HepG2 (cell line): ENCODE measurements around the gene NAT14. TPM values are rescaled to one million over a fixed set of nuclear protein-coding genes. Genes with fewer than 3 reads are reported as not detected.

ENCODE experiments used
- ADNP ChIP-seq: sonication (generic); formaldehyde crosslinking; IDR thresholded peaks from 2 replicates; pipeline ENCODE4 v1.4.0; 2020; ENCODE audit warnings: missing genetic modification reagents
- AGO1 ChIP-seq: fragments of 200-400 bp; formaldehyde crosslinking; IDR thresholded peaks from 2 replicates; pipeline ENCODE4 v1.6.1; 2017; ENCODE audit warnings: mild to moderate bottlenecking, low read depth, low read length, moderate library complexity; ENCODE audit not compliant: poor library complexity, severe bottlenecking
- CEBPG ChIP-seq: IDR thresholded peaks from 2 replicates; pipeline ENCODE4 v1.6.1; 2016
- FOXC1 ChIP-seq: sonication (generic); formaldehyde crosslinking; IDR thresholded peaks from 2 replicates; pipeline ENCODE4 v1.8.0; 2022; ENCODE audit warnings: mild to moderate bottlenecking, missing genetic modification reagents, borderline replicate concordance
- HMG20A ChIP-seq: IDR thresholded peaks from 2 replicates; pipeline ENCODE4 v1.6.1; 2016; ENCODE audit warnings: borderline replicate concordance
- KAT2B ChIP-seq: fragments of 150-350 bp; IDR thresholded peaks from 2 replicates; pipeline ENCODE4 v1.6.1; 2014; ENCODE audit warnings: low read depth, low read length, borderline replicate concordance
- NCOA1 ChIP-seq: sonication (generic); formaldehyde crosslinking; IDR thresholded peaks from 2 replicates; pipeline ENCODE4 v1.9.0; 2021; ENCODE audit warnings: missing genetic modification reagents
- THYN1 ChIP-seq: sonication (generic); formaldehyde crosslinking; IDR thresholded peaks from 2 replicates; pipeline ENCODE4 v1.8.1; 2023; ENCODE audit warnings: low read depth, mild to moderate bottlenecking, moderate library complexity, missing genetic modification reagents, borderline replicate concordance
- ZBTB20 ChIP-seq: sonication (generic); formaldehyde crosslinking; IDR thresholded peaks from 2 replicates; pipeline ENCODE4 v1.8.1; 2023; ENCODE audit warnings: missing genetic modification reagents, low read depth, mild to moderate bottlenecking, borderline replicate concordance
- ZNF12 ChIP-seq: sonication (generic); formaldehyde crosslinking; IDR thresholded peaks from 2 replicates; pipeline ENCODE4 v1.5.0; 2020; ENCODE audit warnings: missing genetic modification reagents
- ZNF253 ChIP-seq: sonication (generic); formaldehyde crosslinking; IDR thresholded peaks from 2 replicates; pipeline ENCODE4 v1.8.0; 2022; ENCODE audit warnings: mild to moderate bottlenecking, missing genetic modification reagents, borderline replicate concordance
- ZNF331 ChIP-seq: sonication (generic); formaldehyde crosslinking; IDR thresholded peaks from 2 replicates; pipeline ENCODE4 v1.4.0; 2020; ENCODE audit warnings: missing genetic modification reagents
- ZNF367 ChIP-seq: sonication (generic); formaldehyde crosslinking; IDR thresholded peaks from 2 replicates; pipeline ENCODE4 v1.4.0; 2020; ENCODE audit warnings: missing genetic modification reagents, borderline replicate concordance
- ZNF383 ChIP-seq: sonication (generic); formaldehyde crosslinking; IDR thresholded peaks from 2 replicates; pipeline ENCODE4 v1.4.0; 2020; ENCODE audit warnings: missing genetic modification reagents, mild to moderate bottlenecking, borderline replicate concordance
- ZNF496 ChIP-seq: sonication (generic); formaldehyde crosslinking; IDR thresholded peaks from 2 replicates; pipeline ENCODE4 v1.8.1; 2023; ENCODE audit warnings: mild to moderate bottlenecking, moderate library complexity, missing genetic modification reagents; ENCODE audit not compliant: insufficient replicate concordance
- ZNF543 ChIP-seq: sonication (generic); formaldehyde crosslinking; IDR thresholded peaks from 2 replicates; pipeline ENCODE4 v1.4.0; 2020; ENCODE audit warnings: mild to moderate bottlenecking, missing genetic modification reagents
- ZNF564 ChIP-seq: sonication (generic); formaldehyde crosslinking; IDR thresholded peaks from 2 replicates; pipeline ENCODE4 v1.8.1; 2023; ENCODE audit warnings: mild to moderate bottlenecking, missing genetic modification reagents
- ZNF570 ChIP-seq: sonication (generic); formaldehyde crosslinking; IDR thresholded peaks from 2 replicates; pipeline ENCODE4 v1.4.0; 2020; ENCODE audit warnings: mild to moderate bottlenecking, missing genetic modification reagents, borderline replicate concordance
- ZNF577 ChIP-seq: sonication (generic); formaldehyde crosslinking; IDR thresholded peaks from 2 replicates; pipeline ENCODE4 v1.4.0; 2020; ENCODE audit warnings: mild to moderate bottlenecking, low read depth, missing genetic modification reagents, borderline replicate concordance
- ZNF605 ChIP-seq: sonication (generic); formaldehyde crosslinking; IDR thresholded peaks from 2 replicates; pipeline ENCODE4 v1.8.0; 2022; ENCODE audit warnings: mild to moderate bottlenecking, missing genetic modification reagents
- ZSCAN20 ChIP-seq: sonication (generic); formaldehyde crosslinking; IDR thresholded peaks from 2 replicates; pipeline ENCODE4 v1.4.0; 2020; ENCODE audit warnings: missing genetic modification reagents, mild to moderate bottlenecking, borderline replicate concordance
- ZZZ3 ChIP-seq: sonication (generic); formaldehyde crosslinking; IDR thresholded peaks from 2 replicates; pipeline ENCODE4 v1.4.0; 2020; ENCODE audit warnings: missing genetic modification reagents, mild to moderate bottlenecking, borderline replicate concordance
- polyA plus RNA-seq, 8 experiments: library from polyadenylated mRNA; depleted of rRNA in 3 of 8; stranded (reverse) in 7 of 8; unstranded in 1 of 8; fragments of >200 nt; fragmentation: Illumina TruSeq in 4 of 8; extraction: Trizol in 4 of 8; gene quantifications; 2 replicates each; pipeline versions ENCODE4 v1.2.1 to v1.2.3, GENCODE V29; 2011 to 2016; ENCODE audit warnings: low read depth in 4 of 8, missing spikeins in 1 of 8, mixed read lengths in 1 of 8; ENCODE audit not compliant: insufficient read depth in 1 of 8
- total RNA-seq, 5 experiments: library from RNA; depleted of rRNA; stranded (reverse); fragments of >200 nt; fragmentation: Illumina TruSeq; extraction: Trizol; gene quantifications; 2 replicates each; pipeline ENCODE4 v1.2.3, GENCODE V29; 2016; ENCODE audit warnings: low read depth in 1 of 5
- TF ChIP-seq, protein P1 (sequence below): sonication (generic); formaldehyde crosslinking; IDR thresholded peaks from 2 replicates; pipeline ENCODE4 v1.8.0; 2022; ENCODE audit warnings: mild to moderate bottlenecking, missing genetic modification reagents, moderate library complexity
- TF ChIP-seq, protein P2 (sequence below): sonication (generic); formaldehyde crosslinking; IDR thresholded peaks from 2 replicates; pipeline ENCODE4 v1.4.0; 2020; ENCODE audit warnings: missing genetic modification reagents
- TF ChIP-seq, protein P3 (sequence below): sonication (generic); formaldehyde crosslinking; IDR thresholded peaks from 2 replicates; pipeline ENCODE4 v1.4.0; 2020; ENCODE audit warnings: missing genetic modification reagents, borderline replicate concordance
- TF ChIP-seq, protein P4 (sequence below): sonication (generic); formaldehyde crosslinking; IDR thresholded peaks from 2 replicates; pipeline ENCODE4 v1.5.0; 2020; ENCODE audit warnings: missing genetic modification reagents

NAT14 gene
- total and polyA plus RNA-seq, 2 of the 13 experiments (the other 11 are each of a cell fraction or from before 2014, with no cell fraction given) = 20.7 to 22.3 TPM

DNA sequence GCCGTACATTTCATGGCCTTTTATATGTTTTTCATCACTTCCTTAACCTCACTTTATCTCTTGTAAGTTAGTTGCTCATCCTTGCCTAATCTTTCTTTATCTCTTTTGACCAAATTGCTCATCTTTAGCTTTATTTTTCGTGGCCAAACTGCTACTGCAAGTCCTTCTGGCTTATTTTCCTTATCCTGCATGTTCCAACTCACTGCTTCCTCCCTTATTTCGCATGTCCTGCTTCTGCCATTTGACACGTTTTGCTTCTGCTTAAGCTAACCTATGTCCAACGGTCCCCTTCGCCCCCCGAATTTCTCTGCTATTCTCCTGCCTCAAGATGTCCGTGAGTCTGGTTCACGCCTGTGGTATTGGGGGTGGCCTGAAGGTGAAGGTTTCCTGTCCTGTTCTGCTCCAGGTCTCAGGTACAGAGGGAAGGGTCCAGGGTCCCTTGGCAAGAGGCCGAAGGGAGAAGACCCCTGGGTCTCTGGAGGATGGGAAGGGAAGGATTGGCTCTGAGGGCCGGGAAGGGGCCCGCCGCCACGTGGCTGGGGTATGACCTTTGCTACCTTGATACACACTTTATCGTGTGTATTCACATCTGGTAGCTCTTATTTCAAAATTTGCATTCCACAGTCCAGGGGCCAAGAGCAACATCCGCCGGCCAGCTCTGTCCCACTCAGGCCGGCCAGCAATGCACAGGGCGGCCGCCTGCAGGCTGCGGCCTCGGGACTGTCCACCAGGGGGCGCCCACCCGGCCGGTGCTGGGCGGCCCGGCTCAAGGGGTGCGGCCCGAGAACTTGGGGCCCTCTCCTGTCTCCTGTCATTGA is 17.5 kb upstream of the NAT14 start (continued):
- TF ChIP-seq ZNF253 (CRISPR knock-in tag) (no peak), ADNP (CRISPR knock-in tag) (no peak), NCOA1 (no peak), CEBPG (CRISPR knock-in tag) (0 out of 2 replicates have a peak, but pooled peaks have one; percentile 19), ZBTB20 (CRISPR knock-in tag) (no peak), HMG20A (CRISPR knock-in tag) (0 out of 2 replicates have a peak, but pooled peaks have one; percentile 17), ZNF367 (CRISPR knock-in tag) (no peak), ZSCAN20 (CRISPR knock-in tag) (peak; percentile 58; the same call in 1 of the 2 replicates), ZNF331 (CRISPR knock-in tag) (peak; percentile 48), ZNF543 (CRISPR knock-in tag) (no peak), KAT2B (no peak), ZNF605 (CRISPR knock-in tag) (0 out of 2 replicates have a peak, but pooled peaks have one; percentile 28), ZNF12 (CRISPR knock-in tag) (no peak), AGO1 (no peak), ZNF496 (CRISPR knock-in tag) (no peak), FOXC1 (CRISPR knock-in tag) (no peak), ZNF570 (CRISPR knock-in tag) (no peak), ZZZ3 (CRISPR knock-in tag) (no peak), ZNF383 (CRISPR knock-in tag) (no peak), THYN1 (no peak), ZNF564 (CRISPR knock-in tag) (peak; percentile 36; the same call in 1 of the 2 replicates), ZNF577 (CRISPR knock-in tag) (no peak)
- TF ChIP-seq, protein P1, sequence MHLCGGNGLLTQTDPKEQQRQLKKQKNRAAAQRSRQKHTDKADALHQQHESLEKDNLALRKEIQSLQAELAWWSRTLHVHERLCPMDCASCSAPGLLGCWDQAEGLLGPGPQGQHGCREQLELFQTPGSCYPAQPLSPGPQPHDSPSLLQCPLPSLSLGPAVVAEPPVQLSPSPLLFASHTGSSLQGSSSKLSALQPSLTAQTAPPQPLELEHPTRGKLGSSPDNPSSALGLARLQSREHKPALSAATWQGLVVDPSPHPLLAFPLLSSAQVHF (CRISPR knock-in tag) = no peak
- TF ChIP-seq, protein P2, sequence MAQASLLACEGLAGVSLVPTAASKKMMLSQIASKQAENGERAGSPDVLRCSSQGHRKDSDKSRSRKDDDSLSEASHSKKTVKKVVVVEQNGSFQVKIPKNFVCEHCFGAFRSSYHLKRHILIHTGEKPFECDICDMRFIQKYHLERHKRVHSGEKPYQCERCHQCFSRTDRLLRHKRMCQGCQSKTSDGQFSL = 0 out of 2 replicates have a peak, but pooled peaks have one; percentile 68
- TF ChIP-seq, protein P3, sequence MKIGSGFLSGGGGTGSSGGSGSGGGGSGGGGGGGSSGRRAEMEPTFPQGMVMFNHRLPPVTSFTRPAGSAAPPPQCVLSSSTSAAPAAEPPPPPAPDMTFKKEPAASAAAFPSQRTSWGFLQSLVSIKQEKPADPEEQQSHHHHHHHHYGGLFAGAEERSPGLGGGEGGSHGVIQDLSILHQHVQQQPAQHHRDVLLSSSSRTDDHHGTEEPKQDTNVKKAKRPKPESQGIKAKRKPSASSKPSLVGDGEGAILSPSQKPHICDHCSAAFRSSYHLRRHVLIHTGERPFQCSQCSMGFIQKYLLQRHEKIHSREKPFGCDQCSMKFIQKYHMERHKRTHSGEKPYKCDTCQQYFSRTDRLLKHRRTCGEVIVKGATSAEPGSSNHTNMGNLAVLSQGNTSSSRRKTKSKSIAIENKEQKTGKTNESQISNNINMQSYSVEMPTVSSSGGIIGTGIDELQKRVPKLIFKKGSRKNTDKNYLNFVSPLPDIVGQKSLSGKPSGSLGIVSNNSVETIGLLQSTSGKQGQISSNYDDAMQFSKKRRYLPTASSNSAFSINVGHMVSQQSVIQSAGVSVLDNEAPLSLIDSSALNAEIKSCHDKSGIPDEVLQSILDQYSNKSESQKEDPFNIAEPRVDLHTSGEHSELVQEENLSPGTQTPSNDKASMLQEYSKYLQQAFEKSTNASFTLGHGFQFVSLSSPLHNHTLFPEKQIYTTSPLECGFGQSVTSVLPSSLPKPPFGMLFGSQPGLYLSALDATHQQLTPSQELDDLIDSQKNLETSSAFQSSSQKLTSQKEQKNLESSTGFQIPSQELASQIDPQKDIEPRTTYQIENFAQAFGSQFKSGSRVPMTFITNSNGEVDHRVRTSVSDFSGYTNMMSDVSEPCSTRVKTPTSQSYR (CRISPR knock-in tag) = no peak
- TF ChIP-seq, protein P4, sequence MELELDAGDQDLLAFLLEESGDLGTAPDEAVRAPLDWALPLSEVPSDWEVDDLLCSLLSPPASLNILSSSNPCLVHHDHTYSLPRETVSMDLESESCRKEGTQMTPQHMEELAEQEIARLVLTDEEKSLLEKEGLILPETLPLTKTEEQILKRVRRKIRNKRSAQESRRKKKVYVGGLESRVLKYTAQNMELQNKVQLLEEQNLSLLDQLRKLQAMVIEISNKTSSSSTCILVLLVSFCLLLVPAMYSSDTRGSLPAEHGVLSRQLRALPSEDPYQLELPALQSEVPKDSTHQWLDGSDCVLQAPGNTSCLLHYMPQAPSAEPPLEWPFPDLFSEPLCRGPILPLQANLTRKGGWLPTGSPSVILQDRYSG = no peak
